Ishikawa (cell line): ENCODE data around the gene WIPF3.

ENCODE experiments used
- CEBPB ChIP-seq: IDR thresholded peaks from 2 replicates; pipeline ENCODE4 v1.6.1; 2012
- CREB1 ChIP-seq: IDR thresholded peaks from 2 replicates; pipeline ENCODE4 v1.6.1; 2012; ENCODE audit warnings: low read depth
- EGR1 ChIP-seq: IDR thresholded peaks from 2 replicates; pipeline ENCODE4 v1.6.1; 2012
- EP300 ChIP-seq: IDR thresholded peaks from 2 replicates; pipeline ENCODE4 v1.6.1; 2012; ENCODE audit warnings: borderline replicate concordance
- FOXM1 ChIP-seq: IDR thresholded peaks from 2 replicates; pipeline ENCODE4 v1.6.1; 2012; ENCODE audit warnings: low read depth, borderline replicate concordance
- MAX ChIP-seq: IDR thresholded peaks from 2 replicates; pipeline ENCODE4 v1.6.1; 2012
- NFIC ChIP-seq: IDR thresholded peaks from 2 replicates; pipeline ENCODE4 v1.6.1; 2012
- RAD21 ChIP-seq: IDR thresholded peaks from 2 replicates; pipeline ENCODE4 v1.6.1; 2012; ENCODE audit warnings: low read depth
- REST ChIP-seq: IDR thresholded peaks from 2 replicates; pipeline ENCODE4 v1.6.1; 2012; ENCODE audit warnings: low read depth, mild to moderate bottlenecking
- TAF1 ChIP-seq: IDR thresholded peaks from 2 replicates; pipeline ENCODE4 v1.6.1; 2012; ENCODE audit warnings: low read depth, mild to moderate bottlenecking
- TCF12 ChIP-seq: IDR thresholded peaks from 2 replicates; pipeline ENCODE4 v1.6.1; 2012; ENCODE audit warnings: low read depth
- TEAD4 ChIP-seq: IDR thresholded peaks from 2 replicates; pipeline ENCODE4 v1.6.1; 2012
- USF1 ChIP-seq: IDR thresholded peaks from 2 replicates; pipeline ENCODE4 v1.6.1; 2012
- YY1 ChIP-seq: IDR thresholded peaks from 2 replicates; pipeline ENCODE4 v1.6.1; 2012; ENCODE audit warnings: low read depth
- ZBTB7A ChIP-seq: IDR thresholded peaks from 2 replicates; pipeline ENCODE4 v1.6.1; 2012; ENCODE audit warnings: low read depth

WIPF3 gene

GRCh38 chr7:29801929-29802328, 4.4 kb upstream of the WIPF3 start:
- TF ChIP-seq MAX (no peak), CEBPB (no peak), EGR1 (no peak), FOXM1 (no peak), TCF12 (no peak), YY1 (no peak), NFIC (no peak), RAD21 (no peak), CREB1 (no peak), USF1 (no peak), TAF1 (no peak), EP300 (no peak), TEAD4 (no peak), ZBTB7A (no peak)

GRCh38 chr7:29805031-29805430, 1.3 kb upstream of the WIPF3 start:
- no peak for TF ChIP-seq FOXM1
- no peak for TF ChIP-seq TAF1
- no peak for TF ChIP-seq CREB1
- no peak for TF ChIP-seq CEBPB
- no peak for TF ChIP-seq NFIC
- TF ChIP-seq MAX: no peak
- no peak for TF ChIP-seq USF1
- no peak for TF ChIP-seq TEAD4
- no peak for TF ChIP-seq ZBTB7A

- TF ChIP-seq ZBTB7A: no peak
- TF ChIP-seq EGR1: no peak
- TF ChIP-seq FOXM1: no peak
- no peak for TF ChIP-seq REST
- TF ChIP-seq CREB1: no peak
- no peak for TF ChIP-seq RAD21
- no peak for TF ChIP-seq TEAD4
- no peak for TF ChIP-seq YY1
- TF ChIP-seq TAF1: no peak
- TF ChIP-seq MAX: no peak
Observed at GRCh38 chr7:29805886-29806207, 461 bp upstream of the WIPF3 start.

- TF ChIP-seq TEAD4 (no peak), YY1 (no peak), EP300 (no peak), CEBPB (no peak), CREB1 (no peak), NFIC (no peak), ZBTB7A (no peak; the same call in 1 of the 2 replicates), USF1 (no peak), TCF12 (no peak), REST (no peak), RAD21 (no peak), EGR1 (no peak), MAX (no peak), TAF1 (no peak), FOXM1 (no peak)
Observed at GRCh38 chr7:29806995-29807841, 910 bp downstream of the WIPF3 start.

- TF ChIP-seq MAX (no peak), EP300 (no peak), RAD21 (no peak), CREB1 (no peak), USF1 (no peak), TAF1 (no peak), EGR1 (no peak), TCF12 (no peak), NFIC (no peak), ZBTB7A (no peak)
Observed at GRCh38 chr7:29808075-29808801, 1.9 kb downstream of the WIPF3 start.
